HG03159 (cell line): ENCODE results near the gene GARNL3.

Source experiments
- ATAC-seq: cut with Tn5 transposase; IDR thresholded peaks from one replicate; pipeline ENCODE4 v1.9.1; 2021; ENCODE audit warnings: mild to moderate bottlenecking, moderate library complexity; ENCODE audit not compliant: unreplicated experiment

GARNL3 gene

GRCh38 chr9:127277099-127277498, 12.5 kb downstream of the GARNL3 start:
- ATAC-seq, result no peak

GRCh38 chr9:127277770-127278169, 13.2 kb downstream of the GARNL3 start:
- no peak for ATAC-seq

- ATAC-seq, result no peak
Measured at GRCh38 chr9:127278372-127278771, 13.8 kb downstream of the GARNL3 start.

- no peak for ATAC-seq
Measured at GRCh38 chr9:127279717-127280285, 15.2 kb downstream of the GARNL3 start.

GRCh38 chr9:127280880-127281660, 16.5 kb downstream of the GARNL3 start:
- ATAC-seq, result no peak

- no peak for ATAC-seq
Measured at GRCh38 chr9:127281891-127282290, 17.3 kb downstream of the GARNL3 start.

- no peak for ATAC-seq
Measured at GRCh38 chr9:127282611-127283010, 18.0 kb downstream of the GARNL3 start.

GRCh38 chr9:127283135-127283534, 18.6 kb downstream of the GARNL3 start:
- ATAC-seq, result no peak

- ATAC-seq, result no peak
Measured at GRCh38 chr9:127283917-127284497, 19.4 kb downstream of the GARNL3 start.

GRCh38 chr9:127285965-127286364, 21.4 kb downstream of the GARNL3 start:
- ATAC-seq, result no peak

GRCh38 chr9:127290561-127291065, 26.0 kb downstream of the GARNL3 start:
- no peak for ATAC-seq

- ATAC-seq, result no peak
Measured at GRCh38 chr9:127291246-127291778, 26.7 kb downstream of the GARNL3 start.

- no peak for ATAC-seq
Measured at GRCh38 chr9:127292415-127292814, 27.8 kb downstream of the GARNL3 start.

GRCh38 chr9:127293328-127293727, 28.8 kb downstream of the GARNL3 start:
- no peak for ATAC-seq

- no peak for ATAC-seq
Measured at GRCh38 chr9:127293767-127294166, 29.2 kb downstream of the GARNL3 start.

GRCh38 chr9:127295005-127295404, 30.4 kb downstream of the GARNL3 start:
- ATAC-seq, result no peak

- ATAC-seq, result no peak
Measured at GRCh38 chr9:127300886-127301447, 36.4 kb downstream of the GARNL3 start.

GRCh38 chr9:127303830-127304229, 39.3 kb downstream of the GARNL3 start:
- ATAC-seq, result no peak

GRCh38 chr9:127305206-127305837, 40.7 kb downstream of the GARNL3 start:
- no peak for ATAC-seq

GRCh38 chr9:127305838-127306226, 41.3 kb downstream of the GARNL3 start:
- ATAC-seq, result no peak

- no peak for ATAC-seq
Measured at GRCh38 chr9:127307802-127308201, 43.2 kb downstream of the GARNL3 start.
